ENCODE measurements around the gene PSMA3. TPM values are rescaled to one million over a fixed set of nuclear protein-coding genes. Genes with fewer than 3 reads are reported as not detected.

The PSMA3 gene
- total RNA-seq, 1 experiment from 2014 or later, result 355 TPM

GRCh38 chr14:58305730-58306129, 61.1 kb downstream of the PSMA3 start:
- Histone ChIP-seq H3K27me3 (replicated peaks; ENCODE audit: insufficient read depth, low read depth, low read length, poor library complexity) (no peaks in the 10 kb centered on the region), H3K4me3 (ENCODE audit: low read depth, low read length, poor library complexity, severe bottlenecking) (no peak overlapping the region), H3K9me3 (ENCODE audit: low read depth, low read length, poor library complexity, severe bottlenecking) (no peaks in the 10 kb centered on the region), H3K27ac (ENCODE audit: low read depth, low read length, poor library complexity, severe bottlenecking) (no peak overlapping the region), H3K4me1 (ENCODE audit: insufficient read depth, low read length, poor library complexity, severe bottlenecking) (peaks cover 12% of the 10 kb centered on the region), H3K36me3 (ENCODE audit: insufficient read depth, low read length, poor library complexity, severe bottlenecking) (peaks cover 4% of the 10 kb centered on the region)
- ChIA-PET CTCF (no interaction called here), POLR2A (ENCODE audit: low non-redundant PET) (no interaction called here)
- BruUV-seq (replicated peaks), result no TSS peak
- intact Hi-C loops (cut with micrococcal nuclease; ENCODE audit: unreplicated experiment), result no loop called here
- TF ChIP-seq EZH2 (IDR thresholded peaks at IDR 0.05; ENCODE audit: borderline replicate concordance, low read depth, low read length, poor library complexity, severe bottlenecking) (no peak), CTCF (conservative IDR thresholded peaks at IDR 0.05; ENCODE audit: low read depth, low read length) (no peak)
- no peak for DNase-seq (ENCODE audit: low spot score)

- intact Hi-C loops (cut with micrococcal nuclease; ENCODE audit: unreplicated experiment), result no loop called here
- Histone ChIP-seq H3K9me3 (ENCODE audit: low read depth, low read length, poor library complexity, severe bottlenecking) (no peaks in the 10 kb centered on the region), H3K4me1 (ENCODE audit: insufficient read depth, low read length, poor library complexity, severe bottlenecking) (peaks cover 12% of the 10 kb centered on the region), H3K27ac (ENCODE audit: low read depth, low read length, poor library complexity, severe bottlenecking) (no peak overlapping the region), H3K36me3 (ENCODE audit: insufficient read depth, low read length, poor library complexity, severe bottlenecking) (no peaks in the 10 kb centered on the region), H3K4me3 (ENCODE audit: low read depth, low read length, poor library complexity, severe bottlenecking) (no peak overlapping the region), H3K27me3 (replicated peaks; ENCODE audit: insufficient read depth, low read depth, low read length, poor library complexity) (no peaks in the 10 kb centered on the region)
- DNase-seq (ENCODE audit: low spot score), result no peak
- POLR2A ChIA-PET (ENCODE audit: low non-redundant PET), result no interaction called here
- CTCF ChIA-PET, result no interaction called here
- BruUV-seq (replicated peaks), result no TSS peak
- TF ChIP-seq CTCF (conservative IDR thresholded peaks at IDR 0.05; ENCODE audit: low read depth, low read length), result no peak
- no peak for TF ChIP-seq EZH2 (IDR thresholded peaks at IDR 0.05; ENCODE audit: borderline replicate concordance, low read depth, low read length, poor library complexity, severe bottlenecking)
These were observed 63.1 kb downstream of the PSMA3 start for GRCh38 chr14:58307597-58308316.

GRCh38 chr14:58309086-58309485, 64.4 kb downstream of the PSMA3 start:
- CTCF ChIA-PET, result no interaction called here
- no peak for TF ChIP-seq EZH2 (IDR thresholded peaks at IDR 0.05; ENCODE audit: borderline replicate concordance, low read depth, low read length, poor library complexity, severe bottlenecking)
- TF ChIP-seq CTCF (conservative IDR thresholded peaks at IDR 0.05; ENCODE audit: low read depth, low read length), result no peak
- POLR2A ChIA-PET (ENCODE audit: low non-redundant PET), result no interaction called here
- no peaks in the 10 kb centered on the region for H3K9me3 ChIP-seq (ENCODE audit: low read depth, low read length, poor library complexity, severe bottlenecking)
- H3K27me3 ChIP-seq (replicated peaks; ENCODE audit: insufficient read depth, low read depth, low read length, poor library complexity), result no peaks in the 10 kb centered on the region
- intact Hi-C loops (cut with micrococcal nuclease; ENCODE audit: unreplicated experiment), result no loop called here
- DNase-seq (ENCODE audit: low spot score), result no peak
- no peak overlapping the region for H3K27ac ChIP-seq (ENCODE audit: low read depth, low read length, poor library complexity, severe bottlenecking)
- no TSS peak for BruUV-seq (replicated peaks)
- no peaks in the 10 kb centered on the region for H3K36me3 ChIP-seq (ENCODE audit: insufficient read depth, low read length, poor library complexity, severe bottlenecking)
- H3K4me1 ChIP-seq (ENCODE audit: insufficient read depth, low read length, poor library complexity, severe bottlenecking), result peaks cover 12% of the 10 kb centered on the region
- no peak overlapping the region for H3K4me3 ChIP-seq (ENCODE audit: low read depth, low read length, poor library complexity, severe bottlenecking)
